ENCODE data around the gene MAML2. TPM values are rescaled to one million over a fixed set of nuclear protein-coding genes. Genes with fewer than 3 reads are reported as not detected.

Gene MAML2
- total and polyA plus RNA-seq, 9 of the 15 experiments (the other 6 are each of a cell fraction or from before 2014, with no cell fraction given), result 0.79 to 6.8 (median 4.8) TPM

DNA sequence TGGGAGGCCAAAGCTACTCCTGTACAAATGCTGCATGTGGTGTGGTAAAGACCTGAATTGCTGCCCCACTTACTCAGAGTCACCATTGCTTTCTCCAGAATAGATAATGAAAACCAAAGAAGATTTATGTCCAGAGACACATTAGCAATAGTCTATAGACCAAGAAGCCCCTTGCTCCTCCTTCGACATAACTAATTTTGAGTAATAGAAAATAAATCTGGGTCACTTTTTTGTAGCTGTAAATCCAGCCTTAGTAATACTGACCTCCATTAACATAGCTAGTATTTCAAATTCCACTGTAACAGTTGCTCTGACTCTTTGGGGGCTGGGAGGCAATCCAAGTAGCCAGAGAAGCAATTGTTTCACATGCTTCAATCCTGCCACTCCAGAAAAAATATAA is 145.9 kb downstream of the MAML2 start:
- no peaks in the 10 kb centered on the region for H3K27me3 ChIP-seq (ENCODE audit: control insufficient read depth in 2 of 2, insufficient read depth in 2 of 2, low read length in 2 of 2)
- no peaks in the 10 kb centered on the region for H3K9me1 ChIP-seq (ENCODE audit: control insufficient read depth, insufficient read depth, low read length)
- H4K20me1 ChIP-seq (replicated peaks; ENCODE audit: control insufficient read depth, insufficient read depth, low read length), result no peaks in the 10 kb centered on the region
- no peak overlapping the region for H3K4me3 ChIP-seq
- H3K79me2 ChIP-seq (ENCODE audit: control insufficient read depth, insufficient read depth, low read length), result no peaks in the 10 kb centered on the region
- no peaks in the 10 kb centered on the region for H3K36me3 ChIP-seq (ENCODE audit: control insufficient read depth, insufficient read depth, low read length)
- H3K4me1 ChIP-seq (replicated peaks in 1 of 2; ENCODE audit: control insufficient read depth in 2 of 2, insufficient read depth in 2 of 2, low read length in 2 of 2), result no peaks in the 10 kb centered on the region; a peak in 1 of 5 replicates
- ChIA-PET CTCF (ENCODE audit: low intra/inter-chr PET ratio) (no interaction called here), POLR2A (interaction anchor here (0.7 kb wide), 1 partner anchor 39 kb away, joined by 3 read pairs; no protein-coding TSS in a partner anchor)
- in situ Hi-C loops (cut with MboI) (no loop called here), intact Hi-C loops (cut with micrococcal nuclease) (no loop called here)
- H2AFZ ChIP-seq (ENCODE audit: low read depth, low read length), result no peak overlapping the region
- no peak overlapping the region for H3K27ac ChIP-seq (ENCODE audit: extremely low read depth, low read depth, low read length)
- ATAC-seq (no peak), FAIRE-seq (no peak), DNase-seq (ENCODE audit: extremely low read depth in 1 of 4, low spot score in 3 of 4) (no peak)
- H3K9ac ChIP-seq (ENCODE audit: insufficient read depth in 1 of 2, low read depth in 2 of 2, low read length in 2 of 2), result no peak overlapping the region
- 75% methylated on average over 1 of the region's 1 CpG for WGBS (ENCODE audit: insufficient coverage, low coverage, missing lambda C conversion rate)
- no peaks in the 10 kb centered on the region for H3K9me3 ChIP-seq (replicated peaks; ENCODE audit: control insufficient read depth, insufficient read depth, low read depth, low read length)
- BruUV-seq (replicated peaks), result no TSS peak
- no peak overlapping the region for H3K4me2 ChIP-seq (ENCODE audit: insufficient read depth, low read length)
- TF ChIP-seq MXI1 (IDR thresholded peaks at IDR 0.05; ENCODE audit: low read depth, low read length) (no peak), BCL6 (CRISPR knock-in tag; IDR thresholded peaks at IDR 0.05) (no peak), BMI1 (IDR thresholded peaks at IDR 0.05; ENCODE audit: low read length) (no peak), XRCC3 (IDR thresholded peaks at IDR 0.05) (no peak), ZNF408 (CRISPR knock-in tag; IDR thresholded peaks at IDR 0.05; ENCODE audit: low read depth) (no peak), ZNF592 (IDR thresholded peaks at IDR 0.05) (no peak), PYGO2 (tag; IDR thresholded peaks at IDR 0.05) (no peak), GATAD2B (IDR thresholded peaks at IDR 0.05; ENCODE audit: borderline replicate concordance) (no peak), ZBED1 (IDR thresholded peaks at IDR 0.05) (no peak)
- TF ChIP-seq, protein P1, sequence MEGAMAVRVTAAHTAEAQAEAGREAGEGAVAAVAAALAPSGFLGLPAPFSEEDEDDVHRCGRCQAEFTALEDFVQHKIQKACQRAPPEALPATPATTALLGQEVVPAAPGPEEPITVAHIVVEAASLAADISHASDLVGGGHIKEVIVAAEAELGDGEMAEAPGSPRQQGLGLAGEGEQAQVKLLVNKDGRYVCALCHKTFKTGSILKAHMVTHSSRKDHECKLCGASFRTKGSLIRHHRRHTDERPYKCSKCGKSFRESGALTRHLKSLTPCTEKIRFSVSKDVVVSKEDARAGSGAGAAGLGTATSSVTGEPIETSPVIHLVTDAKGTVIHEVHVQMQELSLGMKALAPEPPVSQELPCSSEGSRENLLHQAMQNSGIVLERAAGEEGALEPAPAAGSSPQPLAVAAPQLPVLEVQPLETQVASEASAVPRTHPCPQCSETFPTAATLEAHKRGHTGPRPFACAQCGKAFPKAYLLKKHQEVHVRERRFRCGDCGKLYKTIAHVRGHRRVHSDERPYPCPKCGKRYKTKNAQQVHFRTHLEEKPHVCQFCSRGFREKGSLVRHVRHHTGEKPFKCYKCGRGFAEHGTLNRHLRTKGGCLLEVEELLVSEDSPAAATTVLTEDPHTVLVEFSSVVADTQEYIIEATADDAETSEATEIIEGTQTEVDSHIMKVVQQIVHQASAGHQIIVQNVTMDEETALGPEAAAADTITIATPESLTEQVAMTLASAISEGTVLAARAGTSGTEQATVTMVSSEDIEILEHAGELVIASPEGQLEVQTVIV (CRISPR knock-in tag; IDR thresholded peaks at IDR 0.05; ENCODE audit: borderline replicate concordance), result no peak
- TF ChIP-seq, protein P2, sequence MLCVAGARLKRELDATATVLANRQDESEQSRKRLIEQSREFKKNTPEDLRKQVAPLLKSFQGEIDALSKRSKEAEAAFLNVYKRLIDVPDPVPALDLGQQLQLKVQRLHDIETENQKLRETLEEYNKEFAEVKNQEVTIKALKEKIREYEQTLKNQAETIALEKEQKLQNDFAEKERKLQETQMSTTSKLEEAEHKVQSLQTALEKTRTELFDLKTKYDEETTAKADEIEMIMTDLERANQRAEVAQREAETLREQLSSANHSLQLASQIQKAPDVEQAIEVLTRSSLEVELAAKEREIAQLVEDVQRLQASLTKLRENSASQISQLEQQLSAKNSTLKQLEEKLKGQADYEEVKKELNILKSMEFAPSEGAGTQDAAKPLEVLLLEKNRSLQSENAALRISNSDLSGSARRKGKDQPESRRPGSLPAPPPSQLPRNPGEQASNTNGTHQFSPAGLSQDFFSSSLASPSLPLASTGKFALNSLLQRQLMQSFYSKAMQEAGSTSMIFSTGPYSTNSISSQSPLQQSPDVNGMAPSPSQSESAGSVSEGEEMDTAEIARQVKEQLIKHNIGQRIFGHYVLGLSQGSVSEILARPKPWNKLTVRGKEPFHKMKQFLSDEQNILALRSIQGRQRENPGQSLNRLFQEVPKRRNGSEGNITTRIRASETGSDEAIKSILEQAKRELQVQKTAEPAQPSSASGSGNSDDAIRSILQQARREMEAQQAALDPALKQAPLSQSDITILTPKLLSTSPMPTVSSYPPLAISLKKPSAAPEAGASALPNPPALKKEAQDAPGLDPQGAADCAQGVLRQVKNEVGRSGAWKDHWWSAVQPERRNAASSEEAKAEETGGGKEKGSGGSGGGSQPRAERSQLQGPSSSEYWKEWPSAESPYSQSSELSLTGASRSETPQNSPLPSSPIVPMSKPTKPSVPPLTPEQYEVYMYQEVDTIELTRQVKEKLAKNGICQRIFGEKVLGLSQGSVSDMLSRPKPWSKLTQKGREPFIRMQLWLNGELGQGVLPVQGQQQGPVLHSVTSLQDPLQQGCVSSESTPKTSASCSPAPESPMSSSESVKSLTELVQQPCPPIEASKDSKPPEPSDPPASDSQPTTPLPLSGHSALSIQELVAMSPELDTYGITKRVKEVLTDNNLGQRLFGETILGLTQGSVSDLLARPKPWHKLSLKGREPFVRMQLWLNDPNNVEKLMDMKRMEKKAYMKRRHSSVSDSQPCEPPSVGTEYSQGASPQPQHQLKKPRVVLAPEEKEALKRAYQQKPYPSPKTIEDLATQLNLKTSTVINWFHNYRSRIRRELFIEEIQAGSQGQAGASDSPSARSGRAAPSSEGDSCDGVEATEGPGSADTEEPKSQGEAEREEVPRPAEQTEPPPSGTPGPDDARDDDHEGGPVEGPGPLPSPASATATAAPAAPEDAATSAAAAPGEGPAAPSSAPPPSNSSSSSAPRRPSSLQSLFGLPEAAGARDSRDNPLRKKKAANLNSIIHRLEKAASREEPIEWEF (CRISPR knock-in tag; IDR thresholded peaks at IDR 0.05), result no peak

All from K562 (cell line).